HG03565 (cell line): ENCODE data around the gene FAM222B.
"Not testable (repeated sequence)": the region's sequence is repeated elsewhere in the genome, so short reads cannot be mapped to it uniquely, and the experiment has no call there.

Experiments
- ATAC-seq: cut with Tn5 transposase; IDR thresholded peaks from one replicate; pipeline ENCODE4 v1.9.1; 2021; ENCODE audit warnings: mild to moderate bottlenecking, moderate library complexity; ENCODE audit not compliant: unreplicated experiment

The FAM222B gene

GRCh38 chr17:28729950-28730330, 112.7 kb downstream of the FAM222B start:
- no peak for ATAC-seq

GRCh38 chr17:28728364-28729200, 114.0 kb downstream of the FAM222B start, which contains the start of gene NEK8:
TSS of gene NEK8 (plus strand) at chr17:28728788. CDS start at chr17:28728814, 26 bp downstream.
- peak; percentile 27 for ATAC-seq

GRCh38 chr17:28726627-28727491, 115.7 kb downstream of the FAM222B start:
- ATAC-seq, result peak; percentile 34

- ATAC-seq, result no peak
These were observed 116.4 kb downstream of the FAM222B start, which contains the start of gene TLCD1 for GRCh38 chr17:28726226-28726626. TSS of gene TLCD1 (minus strand) at chr17:28726233. CDS start at chr17:28726097, 136 bp downstream.

- no peak for ATAC-seq
These were observed 116.8 kb downstream of the FAM222B start for GRCh38 chr17:28725660-28726225.

- ATAC-seq, result no peak
These were observed 117.4 kb downstream of the FAM222B start for GRCh38 chr17:28725166-28725659.

- no peak for ATAC-seq
These were observed 118.0 kb downstream of the FAM222B start for GRCh38 chr17:28724500-28725165.

- ATAC-seq, result not testable (repeated sequence)
These were observed 118.6 kb downstream of the FAM222B start for GRCh38 chr17:28723836-28724499.

- no peak for ATAC-seq
These were observed 119.3 kb downstream of the FAM222B start for GRCh38 chr17:28723159-28723835.

GRCh38 chr17:28722417-28723158, 120.0 kb downstream of the FAM222B start:
- no peak for ATAC-seq

GRCh38 chr17:28720997-28721329, 121.6 kb downstream of the FAM222B start:
- ATAC-seq, result not testable (repeated sequence)

GRCh38 chr17:28720247-28720996, 122.2 kb downstream of the FAM222B start:
- no peak for ATAC-seq

- no peak for ATAC-seq
These were observed 123.6 kb downstream of the FAM222B start for GRCh38 chr17:28719021-28719433.

GRCh38 chr17:28718333-28719020, 124.1 kb downstream of the FAM222B start:
- no peak for ATAC-seq

- no peak for ATAC-seq
These were observed 124.8 kb downstream of the FAM222B start, which contains the start of gene RAB34 for GRCh38 chr17:28717578-28718332. TSS of gene RAB34 (minus strand) at chr17:28717868. CDS start at chr17:28717266, 602 bp downstream.

GRCh38 chr17:28716740-28717577, 125.6 kb downstream of the FAM222B start:
- ATAC-seq, result no peak
